PC-3 (cell line): ENCODE data around the gene ENOPH1. TPM values are rescaled to one million over a fixed set of nuclear protein-coding genes. Genes with fewer than 3 reads are reported as not detected.

Experiments
- ATAC-seq: fragments of 200-7000 bp; cut with Tn5 transposase; 2 replicates; pipeline ENCODE4 v1.9.1; 2020; ENCODE audit warnings: mild to moderate bottlenecking, moderate library complexity
- BruUV-seq: library from RNA; stranded (reverse); fragments of 400-500 nt; replicated peaks from 2 replicates; lab custom pipeline; 2021; lab: Mats Ljungman, UMichigan
- CTCF ChIA-PET: fragments of 300-600 bp; sonication (Branson Sonifier 250); formaldehyde crosslinking; loops from one replicate; lab custom pipeline; 2022; ENCODE audit warnings: antibody characterized with exemption; lab: Charles Lee
- POLR2A ChIA-PET: fragments of 300-600 bp; sonication (Branson Sonifier 250); formaldehyde crosslinking; loops from one replicate; lab custom pipeline; 2022; ENCODE audit warnings: antibody characterized with exemption; ENCODE audit not compliant: unreplicated experiment; lab: Charles Lee
- DNase-seq: peaks from one replicate; pipeline ENCODE4 v3.0.0-alpha.2; 2015
- H2AFZ ChIP-seq: fragments of 300-600 bp; sonication (generic); 2 replicates; pipeline ENCODE4 v1.6.0; 2016; ENCODE audit warnings: antibody characterized with exemption, low read length
- H3F3A ChIP-seq: fragments of 300-600 bp; sonication (generic); one replicate; pipeline ENCODE4 v1.6.0; 2017; ENCODE audit warnings: antibody characterized with exemption, low read length, control low read depth, mild to moderate bottlenecking; ENCODE audit not compliant: unreplicated experiment
- H3K27ac ChIP-seq: fragments of 300-600 bp; sonication (generic); 2 replicates; pipeline ENCODE4 v1.5.1; 2016; ENCODE audit warnings: mild to moderate bottlenecking, low read length
- H3K27me3 ChIP-seq: fragments of 300-600 bp; sonication (generic); 2 replicates; pipeline ENCODE4 v1.6.1; 2016; ENCODE audit warnings: low read length, mixed read lengths
- H3K36me3 ChIP-seq: fragments of 300-600 bp; sonication (generic); 2 replicates; pipeline ENCODE4 v1.6.1; 2016; ENCODE audit warnings: low read depth, mixed run types, low read length, mixed read lengths
- H3K4me1 ChIP-seq: fragments of 300-600 bp; sonication (generic); 2 replicates; pipeline ENCODE4 v1.5.1; 2016; ENCODE audit warnings: low read length; ENCODE audit not compliant: insufficient read depth
- H3K4me2 ChIP-seq: fragments of 300-600 bp; sonication (generic); 2 replicates; pipeline ENCODE4 v1.6.0; 2016; ENCODE audit warnings: low read length
- H3K4me3 ChIP-seq: fragments of 300-600 bp; sonication (generic); 2 replicates; pipeline ENCODE4 v1.5.1; 2016; ENCODE audit warnings: mild to moderate bottlenecking, low read length, mixed read lengths
- H3K79me2 ChIP-seq: fragments of 300-600 bp; sonication (generic); 2 replicates; pipeline ENCODE4 v1.6.1; 2017; ENCODE audit warnings: low read length, mixed read lengths
- H3K9ac ChIP-seq: fragments of 300-600 bp; sonication (generic); 2 replicates; pipeline ENCODE4 v1.6.0; 2016; ENCODE audit warnings: mild to moderate bottlenecking, low read length
- H3K9me2 ChIP-seq: fragments of 300-600 bp; sonication (generic); replicated peaks from 2 replicates; pipeline ENCODE4 v1.6.1; 2016; ENCODE audit warnings: mixed run types, low read length, mixed read lengths
- H3K9me3 ChIP-seq: fragments of 300-600 bp; sonication (generic); 2 replicates; pipeline ENCODE4 v1.6.1; 2016; ENCODE audit warnings: low read length, mixed read lengths
- H4K20me1 ChIP-seq: fragments of 300-600 bp; sonication (generic); 2 replicates; pipeline ENCODE4 v1.6.1; 2016; ENCODE audit warnings: low read length, mixed read lengths
- CTCF ChIP-seq: fragments of 300-600 bp; sonication (generic); conservative IDR thresholded peaks from 2 replicates; pipeline ENCODE4 v1.5.1; 2017; ENCODE audit warnings: antibody characterized with exemption, low read depth, mild to moderate bottlenecking, low read length
- EZH2 ChIP-seq: fragments of 300-600 bp; sonication (generic); IDR thresholded peaks from one replicate; pipeline ENCODE4 v1.6.1; 2017; ENCODE audit warnings: antibody characterized with exemption, mild to moderate bottlenecking, low read length; ENCODE audit not compliant: unreplicated experiment
- EZH2phosphoT487 ChIP-seq: fragments of 300-600 bp; sonication (generic); IDR thresholded peaks from 2 replicates; pipeline ENCODE4 v1.6.1; 2018; ENCODE audit warnings: mild to moderate bottlenecking, antibody characterized with exemption, low read length, borderline replicate concordance
- intact Hi-C: fragments of 100-400 bp; cut with micrococcal nuclease; formaldehyde crosslinking; loops from 2 replicates; pipeline ENCODE4 v1.9.0; 2023
- total RNA-seq: library from RNA; depleted of rRNA; stranded (reverse); fragments of >200 nt; gene quantifications from 2 replicates; pipeline ENCODE4 v1.2.3, GENCODE V29; 2014

ENOPH1 gene
- total RNA-seq, 1 experiment from 2014 or later = 37.5 TPM

GRCh38 chr4:82491251-82491960, 61.0 kb downstream of the ENOPH1 start:
- Histone ChIP-seq H3K9me3 (no peaks in the 10 kb centered on the region), H3K36me3 (no peaks in the 10 kb centered on the region), H3K4me2 (no peak overlapping the region), H3K27ac (no peak overlapping the region), H2AFZ (no peak overlapping the region), H3K9me2 (no peaks in the 10 kb centered on the region), H4K20me1 (no peaks in the 10 kb centered on the region), H3K27me3 (no peaks in the 10 kb centered on the region), H3K4me1 (no peaks in the 10 kb centered on the region), H3K4me3 (no peak overlapping the region), H3K9ac (no peak overlapping the region), H3F3A (no peaks in the 10 kb centered on the region), H3K79me2 (no peaks in the 10 kb centered on the region)
- POLR2A ChIA-PET = interaction anchor here (0.7 kb wide), 1 partner anchor 161 kb away, joined by 10 read pairs; no protein-coding TSS in a partner anchor
- CTCF ChIA-PET = no interaction called here
- no peak for TF ChIP-seq CTCF
- no peak for TF ChIP-seq EZH2
- no peak for TF ChIP-seq EZH2phosphoT487
- ATAC-seq = no peak
- BruUV-seq = no TSS peak
- intact Hi-C loops = no loop called here
- peak; percentile 42 for DNase-seq

GRCh38 chr4:82493721-82494425, 63.5 kb downstream of the ENOPH1 start:
- CTCF ChIA-PET = no interaction called here

More at GRCh38 chr4:82493721-82494425, 63.5 kb downstream of the ENOPH1 start:
- Histone ChIP-seq H3K9me3 (no peaks in the 10 kb centered on the region), H3K9ac (no peak overlapping the region), H3K36me3 (no peaks in the 10 kb centered on the region), H3K79me2 (no peaks in the 10 kb centered on the region), H3K4me2 (no peak overlapping the region), H3K27me3 (no peaks in the 10 kb centered on the region), H3K9me2 (no peaks in the 10 kb centered on the region), H2AFZ (no peak overlapping the region), H3K4me1 (no peaks in the 10 kb centered on the region), H3K27ac (no peak overlapping the region), H3K4me3 (no peak overlapping the region), H3F3A (no peaks in the 10 kb centered on the region), H4K20me1 (no peaks in the 10 kb centered on the region)
- TF ChIP-seq EZH2 (no peak), CTCF (no peak), EZH2phosphoT487 (no peak)
- no TSS peak for BruUV-seq
- no peak for DNase-seq
- intact Hi-C loops = no loop called here
- POLR2A ChIA-PET = no interaction called here
- no peak for ATAC-seq
